ENCODE measurements around the gene NR3C1. TPM values are rescaled to one million over a fixed set of nuclear protein-coding genes. Genes with fewer than 3 reads are reported as not detected.

Gene NR3C1
- total RNA-seq, 1 experiment from 2014 or later = 42.1 TPM

DNA sequence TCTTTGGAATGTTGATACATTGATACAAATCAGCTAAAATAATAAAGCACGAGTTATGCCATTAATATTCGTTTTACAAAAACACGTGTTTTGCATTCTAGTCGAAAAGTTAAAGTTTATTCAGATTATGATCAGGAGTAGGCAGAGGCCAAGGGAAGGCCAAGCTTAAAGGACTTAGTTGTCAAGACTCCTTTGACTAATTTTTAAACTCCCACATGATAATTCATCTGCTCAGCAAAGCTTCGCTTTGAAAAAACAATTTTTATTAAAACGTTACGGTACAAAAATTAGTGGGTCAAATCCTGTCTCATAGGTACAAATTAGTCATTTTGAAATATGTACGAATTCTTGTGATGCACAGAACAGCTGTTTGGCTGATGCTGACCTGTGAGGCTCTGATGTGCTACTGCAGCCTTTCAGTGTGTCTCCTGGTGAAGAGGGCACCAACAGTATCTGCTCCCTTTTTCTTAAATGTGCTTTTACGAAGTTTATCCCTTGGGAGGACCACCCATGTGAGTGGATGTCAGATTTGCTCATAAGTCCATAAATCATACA, 23.0 kb upstream of the NR3C1 start:
- DNase-seq (ENCODE audit: low spot score) = no peak

DNA sequence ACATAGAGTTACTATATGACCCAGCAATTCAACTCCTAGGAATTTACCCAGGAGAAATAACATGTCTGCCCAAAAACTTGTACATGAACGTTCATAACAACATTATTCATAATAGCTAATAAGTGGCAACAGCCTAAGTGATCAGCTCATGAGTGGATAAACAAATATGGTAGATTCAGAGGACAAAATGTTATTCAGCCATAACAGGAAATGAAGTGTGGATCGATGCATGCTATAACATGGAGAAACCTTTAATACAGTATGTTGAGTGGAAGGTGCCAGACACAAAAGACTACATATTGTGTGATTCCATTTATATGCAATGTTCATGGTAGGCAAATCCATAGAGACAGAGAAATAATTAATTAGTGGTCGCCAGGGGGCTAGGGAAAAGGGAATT, 22.3 kb upstream of the NR3C1 start:
- DNase-seq (ENCODE audit: low spot score) = no peak

DNA sequence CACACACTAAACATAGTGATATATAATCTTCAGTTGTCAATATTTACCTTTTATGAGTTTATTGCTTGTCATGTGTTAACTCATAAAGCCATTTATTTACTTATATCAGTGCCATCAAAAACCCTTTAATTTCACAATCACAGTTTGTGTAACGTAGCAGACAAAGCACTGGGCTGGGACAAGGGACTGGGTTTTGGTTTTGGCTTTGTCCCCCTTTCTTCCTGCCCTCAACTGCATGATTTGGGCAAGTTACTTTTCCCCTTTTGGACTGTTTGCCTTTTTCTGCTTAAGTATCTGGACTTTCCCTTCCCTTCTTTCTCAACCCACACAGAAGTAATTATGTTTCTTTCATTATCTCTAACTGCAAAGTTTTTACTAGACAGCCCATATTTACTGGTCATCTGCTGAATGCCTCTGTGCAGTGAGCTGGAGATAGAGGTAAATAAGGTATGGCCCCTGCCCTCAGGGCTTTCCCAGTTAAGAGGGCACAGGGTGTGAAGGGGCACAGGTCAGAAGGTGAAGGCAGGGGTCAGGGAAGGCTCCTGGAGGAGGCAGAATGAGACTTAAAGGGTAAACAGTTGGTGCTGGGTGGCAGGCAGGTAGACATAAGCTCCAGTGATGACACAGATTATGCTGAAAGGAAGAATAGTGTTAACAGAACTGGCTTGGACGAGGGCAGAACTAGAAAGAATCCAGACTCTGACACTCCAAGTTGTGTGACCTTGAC, 14.8 kb upstream of the NR3C1 start:
- no peak for DNase-seq (ENCODE audit: low spot score)

DNA sequence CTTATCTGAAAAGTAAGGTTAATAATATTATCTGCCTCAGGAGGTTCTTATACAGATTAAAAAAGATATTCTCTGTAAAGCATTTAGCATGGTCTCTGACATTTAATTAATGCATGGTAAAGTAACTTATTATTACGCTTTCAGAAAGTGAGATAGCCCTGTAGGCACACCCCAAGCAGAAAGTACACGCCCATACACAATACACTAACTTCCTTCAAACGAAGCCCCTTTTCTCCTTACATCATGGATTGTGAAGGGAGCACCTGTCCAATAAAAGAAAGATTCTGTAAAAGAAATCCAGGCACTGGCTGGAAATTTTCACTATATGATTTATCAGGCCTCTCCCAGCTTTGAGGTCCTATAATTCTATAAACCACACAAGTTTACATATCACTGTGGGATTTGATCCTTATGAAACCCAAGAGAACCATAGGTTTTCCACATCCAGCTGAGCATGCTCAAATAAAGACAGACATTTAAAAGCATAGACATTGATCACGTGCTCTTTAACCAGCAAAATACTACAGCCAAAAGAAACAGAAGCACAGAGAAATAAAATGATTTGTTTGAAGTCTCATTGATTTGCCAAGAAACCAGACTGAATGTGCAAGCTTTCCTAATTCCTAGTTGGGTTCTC, 14.1 kb upstream of the NR3C1 start:
- no peak for DNase-seq (ENCODE audit: low spot score)

DNA sequence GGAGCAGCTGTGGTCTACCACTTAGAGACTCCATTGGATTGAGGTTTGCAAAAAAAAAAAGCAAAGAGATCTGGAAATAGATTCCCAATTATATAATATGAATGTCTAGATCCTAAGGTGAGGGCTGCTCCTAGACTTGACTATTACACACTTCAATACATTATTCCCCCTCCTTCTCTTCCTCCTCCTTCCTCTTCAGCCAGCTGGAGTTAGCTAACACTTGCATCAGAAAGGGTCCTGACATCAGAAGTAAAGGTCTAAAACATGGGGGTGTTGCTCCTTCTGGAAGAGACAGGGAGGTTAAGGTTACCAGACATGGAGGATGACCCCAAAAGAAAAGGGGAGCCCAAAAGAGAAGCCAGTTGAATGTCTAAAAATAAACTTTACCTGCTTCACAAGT, 12.9 kb upstream of the NR3C1 start:
- DNase-seq (ENCODE audit: low spot score) = no peak

DNA sequence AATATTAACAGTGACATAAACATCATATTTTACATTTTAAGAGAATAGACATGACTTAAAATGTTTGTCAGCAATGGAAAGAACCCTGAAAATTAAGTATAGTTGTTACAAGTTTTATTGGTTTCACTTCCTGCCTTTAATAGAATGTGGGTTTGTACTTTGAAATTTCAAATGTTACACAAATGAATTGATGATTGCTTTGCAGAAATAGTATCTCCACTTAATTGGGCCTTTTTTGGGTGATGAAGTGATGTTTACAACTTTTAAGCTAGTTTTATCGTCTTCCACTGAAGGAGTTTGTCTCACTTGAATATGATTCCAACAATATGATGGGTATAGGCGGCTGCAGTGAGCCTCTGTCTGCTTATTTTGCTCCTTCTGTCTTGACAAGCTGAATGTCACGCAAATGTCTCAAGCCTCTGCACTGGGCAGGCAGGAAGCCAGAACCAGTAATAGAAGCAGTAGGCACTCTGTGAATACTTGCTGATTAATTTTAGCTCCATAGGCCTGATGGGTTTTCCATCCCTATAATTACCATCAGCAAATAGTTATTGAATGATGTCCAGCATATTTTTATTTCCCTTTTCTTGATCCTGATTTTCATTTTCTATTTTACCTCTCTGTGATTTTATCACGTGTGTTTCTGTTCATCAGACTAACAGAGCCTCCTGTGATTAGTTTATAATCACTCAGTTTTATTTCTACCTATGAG, 10.6 kb upstream of the NR3C1 start:
- DNase-seq (ENCODE audit: low spot score) = no peak

DNA sequence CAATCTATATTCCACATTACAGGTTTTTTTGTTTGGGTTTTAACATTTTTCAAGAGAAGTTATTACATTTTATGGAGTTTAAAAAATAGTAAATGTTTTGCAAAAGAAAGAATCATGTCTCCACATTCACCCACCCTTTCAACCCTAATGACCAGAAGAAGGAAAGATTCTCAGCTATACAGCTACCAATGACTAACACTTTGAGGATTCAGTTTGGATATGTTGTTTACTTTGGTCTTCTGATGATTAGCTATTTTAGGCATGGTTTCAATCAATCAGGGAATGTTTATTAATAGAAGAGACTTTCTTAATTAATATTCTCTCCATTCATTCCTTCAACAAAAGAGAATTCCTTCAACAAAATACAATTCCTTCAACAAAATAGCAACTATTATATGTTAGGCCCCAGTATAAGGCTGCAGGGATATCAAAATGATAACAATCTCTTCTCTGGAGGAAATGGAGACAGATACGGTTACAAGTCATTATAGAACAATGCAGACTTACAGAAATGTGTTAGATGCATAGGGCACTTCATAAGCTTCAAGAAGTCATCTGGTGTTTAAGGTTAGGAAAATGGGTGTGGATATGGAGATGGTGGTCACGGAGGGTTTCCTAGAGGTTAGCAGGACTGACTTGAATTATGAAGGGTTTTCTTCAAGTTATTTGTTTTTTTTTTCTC, 9.3 kb upstream of the NR3C1 start:
- DNase-seq (ENCODE audit: low spot score) = no peak

DNA sequence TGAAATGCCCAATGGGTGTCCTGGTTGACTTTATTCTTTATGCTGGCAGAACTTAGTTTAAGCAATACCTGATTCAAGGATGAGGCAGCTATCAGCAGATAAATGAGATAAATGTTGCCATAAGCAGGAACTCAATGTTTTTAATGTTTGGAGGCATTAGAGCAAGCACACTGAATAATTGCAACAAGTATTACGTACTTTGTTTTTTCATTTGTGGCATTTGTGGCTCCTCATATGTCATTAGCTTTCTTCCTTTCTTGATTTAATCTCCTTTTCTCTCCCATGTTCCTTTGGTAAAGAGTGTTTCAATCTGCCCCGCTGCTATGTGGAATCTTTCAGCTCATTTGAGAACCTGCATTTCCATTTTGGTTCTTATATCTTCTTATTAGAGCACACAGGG, 6.4 kb upstream of the NR3C1 start:
- no peak for DNase-seq (ENCODE audit: low spot score)

DNA sequence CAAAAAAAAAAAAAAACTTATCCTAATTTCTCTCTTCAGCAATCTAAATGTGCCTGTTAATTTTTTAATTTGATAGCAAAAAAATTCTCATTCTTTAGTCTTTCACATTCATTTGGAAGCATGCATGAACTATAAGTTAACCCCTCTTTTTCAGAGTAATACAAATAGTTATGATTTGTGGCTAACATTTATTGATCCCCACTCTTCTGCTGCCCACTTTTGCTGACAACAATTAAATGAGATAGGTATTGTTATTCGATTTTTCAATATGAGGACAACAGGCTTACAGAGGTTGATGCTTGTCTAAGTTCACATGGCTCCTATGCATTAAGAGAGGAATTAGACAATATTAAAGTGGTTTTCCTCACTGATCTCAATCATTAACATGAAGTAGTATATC, 2.9 kb upstream of the NR3C1 start:
- DNase-seq (ENCODE audit: low spot score) = no peak

DNA sequence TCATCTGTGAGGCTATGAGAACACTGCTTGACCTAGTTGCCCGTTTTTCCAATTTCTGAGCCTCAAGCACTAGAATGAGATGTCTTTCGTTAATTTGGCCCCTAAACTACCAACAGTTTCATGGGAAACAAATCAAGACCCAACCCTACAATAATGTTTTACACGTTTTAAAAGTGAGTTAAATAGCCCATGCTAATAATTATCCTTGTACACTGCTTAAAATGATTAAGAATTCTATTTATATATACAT, 2.3 kb upstream of the NR3C1 start:
- no peak for DNase-seq (ENCODE audit: low spot score)

DNA sequence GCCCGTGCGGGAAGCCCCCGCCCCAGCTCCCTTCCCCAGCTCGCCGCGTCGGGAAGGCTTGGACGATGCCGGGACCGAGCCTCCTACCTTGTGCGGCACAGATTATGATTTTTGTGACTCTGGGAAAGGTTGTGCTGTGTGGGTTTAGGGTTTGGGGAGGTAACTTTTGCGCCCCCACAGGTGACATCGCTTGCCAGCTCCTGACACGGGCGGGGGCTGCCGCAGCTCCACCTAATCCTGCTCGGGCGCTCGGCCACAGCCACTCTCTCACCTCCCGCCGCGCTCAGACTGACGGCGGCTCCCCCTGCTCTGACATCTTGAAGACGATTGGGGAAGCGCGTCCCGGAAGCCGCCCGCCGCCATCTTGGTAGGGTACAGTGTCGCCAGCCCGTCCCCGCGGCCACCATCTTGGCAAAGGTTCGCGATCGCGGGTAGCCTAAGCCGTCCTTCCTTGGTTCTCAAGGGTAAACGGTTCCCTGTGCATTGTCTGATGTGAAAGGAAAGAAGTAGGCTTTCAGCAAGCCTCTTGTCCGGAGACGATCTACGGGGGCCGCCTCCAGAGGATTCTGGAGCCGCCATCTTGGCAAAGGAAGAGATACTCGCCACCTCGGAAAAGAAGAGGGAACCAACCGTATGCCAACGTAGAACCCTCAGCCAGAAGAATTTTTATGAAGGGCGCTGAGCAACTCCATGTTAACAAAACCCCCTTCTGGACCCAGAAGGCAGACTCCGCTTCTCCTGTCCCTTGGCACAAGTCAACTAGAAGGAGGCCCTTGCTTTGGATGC, 1.8 kb upstream of the NR3C1 start:
- DNase-seq (ENCODE audit: low spot score) = peak; percentile 74

DNA sequence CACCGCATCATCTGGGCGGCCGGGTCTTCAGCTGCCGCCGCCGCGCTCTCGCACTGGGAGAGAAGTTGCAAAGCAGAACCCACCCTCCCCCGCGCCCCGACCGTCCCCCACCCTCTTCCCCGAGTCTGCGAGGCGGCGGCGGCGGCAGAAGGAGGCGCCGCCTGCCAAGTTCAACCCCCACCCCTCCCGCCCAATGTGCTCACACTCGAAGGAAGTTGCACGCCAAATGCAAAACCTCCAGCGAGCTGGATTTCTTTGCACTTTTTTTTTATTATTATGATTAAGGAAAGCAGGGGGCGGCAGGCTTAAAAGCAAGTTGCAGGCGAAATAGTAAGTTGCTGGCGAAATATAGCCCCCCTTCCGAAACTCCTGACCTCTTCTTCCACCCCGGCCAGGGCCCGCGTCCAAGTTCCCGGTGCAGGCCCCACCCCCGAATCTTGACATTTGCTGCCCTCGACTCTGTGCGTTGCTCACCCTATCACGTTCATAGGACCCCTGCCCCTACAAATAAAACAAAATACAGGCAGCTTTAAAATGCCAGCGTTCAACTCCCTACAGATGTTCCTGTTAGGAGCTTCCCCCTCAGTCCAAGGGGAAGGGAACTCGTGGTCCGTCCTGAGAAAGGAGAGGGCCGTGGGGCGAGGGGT, 1.1 kb upstream of the NR3C1 start:
- peak; percentile 60 for DNase-seq (ENCODE audit: low spot score)

DNA sequence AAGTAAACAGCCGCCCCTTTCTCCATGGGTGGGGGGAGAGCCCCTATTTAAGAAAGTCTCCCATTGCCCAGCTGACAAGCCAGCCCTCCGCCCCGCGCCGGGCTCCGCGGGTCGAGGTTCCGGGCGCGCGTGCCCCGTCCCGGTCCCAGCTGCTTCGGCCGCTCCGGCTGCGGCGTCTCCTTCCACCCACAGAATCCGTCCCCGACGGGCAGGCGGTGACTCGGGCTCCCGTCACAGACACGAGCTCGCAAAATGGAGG, 223 bp downstream of the NR3C1 start:
- DNase-seq (ENCODE audit: low spot score) = no peak

DNA sequence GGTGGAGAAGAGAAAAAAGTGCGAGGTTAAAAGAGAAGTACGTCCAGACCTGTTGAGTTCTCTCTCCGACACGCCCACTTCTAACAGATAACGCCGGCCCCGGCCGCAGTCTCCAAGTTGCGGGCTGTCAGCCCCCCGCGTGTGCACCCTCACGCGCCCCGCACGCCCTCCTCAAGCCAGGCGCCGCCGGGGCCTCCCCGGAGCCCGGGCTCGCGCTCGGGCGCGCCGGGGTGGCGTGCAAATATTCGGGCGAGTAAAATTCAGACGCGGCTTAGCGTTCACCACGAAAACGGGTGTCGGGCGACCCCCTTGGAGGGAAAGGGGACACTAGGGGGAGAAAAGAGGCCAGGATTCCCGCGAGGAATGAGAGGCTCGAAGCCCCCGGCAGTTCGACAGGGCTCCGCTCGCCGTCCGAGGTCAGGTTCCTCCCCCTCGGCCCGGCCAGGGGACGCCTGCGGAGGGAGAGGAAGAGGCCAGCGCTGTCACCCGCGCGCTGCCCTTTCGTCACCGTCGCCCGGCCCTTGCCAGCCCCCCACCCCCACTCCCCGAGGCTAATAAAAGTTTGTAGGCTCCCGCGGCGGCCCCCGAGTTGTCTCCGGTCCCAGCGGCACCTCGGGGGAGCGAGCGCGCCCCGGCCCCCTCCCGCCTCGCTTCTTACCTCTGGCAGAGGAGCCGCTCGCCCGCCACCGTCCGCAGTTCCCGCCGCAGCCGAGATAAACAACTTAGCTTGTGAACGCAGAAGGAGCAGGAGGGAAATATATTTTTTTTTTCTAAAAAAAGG, 743 bp downstream of the NR3C1 start:
- peak; percentile 34 for DNase-seq (ENCODE audit: low spot score)

DNA sequence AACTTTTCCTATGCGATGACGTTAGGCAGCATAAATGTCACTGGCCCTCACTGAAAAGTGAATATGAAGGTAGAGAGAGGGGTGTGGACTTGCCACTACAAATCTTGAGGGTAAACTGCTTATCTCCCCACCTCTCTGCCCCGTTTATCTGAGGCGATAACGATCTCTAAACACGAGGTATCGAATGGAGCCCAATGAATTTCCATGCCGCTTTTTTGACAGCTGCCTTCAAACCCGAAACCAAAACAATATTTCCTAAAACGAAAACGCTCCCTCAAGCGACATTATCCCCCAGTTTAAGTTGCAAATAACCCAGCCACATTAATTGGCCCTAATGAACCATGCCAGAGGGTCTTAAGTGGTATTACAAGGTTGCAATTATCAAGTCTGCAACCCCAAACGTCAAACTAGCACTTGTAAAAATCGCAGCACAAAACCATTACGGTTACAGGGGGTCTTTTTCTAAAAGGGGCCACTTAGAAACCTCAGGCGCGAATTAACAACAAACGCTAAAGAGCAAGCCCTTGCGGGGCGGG, 1.4 kb downstream of the NR3C1 start:
- DNase-seq (ENCODE audit: low spot score) = no peak

DNA sequence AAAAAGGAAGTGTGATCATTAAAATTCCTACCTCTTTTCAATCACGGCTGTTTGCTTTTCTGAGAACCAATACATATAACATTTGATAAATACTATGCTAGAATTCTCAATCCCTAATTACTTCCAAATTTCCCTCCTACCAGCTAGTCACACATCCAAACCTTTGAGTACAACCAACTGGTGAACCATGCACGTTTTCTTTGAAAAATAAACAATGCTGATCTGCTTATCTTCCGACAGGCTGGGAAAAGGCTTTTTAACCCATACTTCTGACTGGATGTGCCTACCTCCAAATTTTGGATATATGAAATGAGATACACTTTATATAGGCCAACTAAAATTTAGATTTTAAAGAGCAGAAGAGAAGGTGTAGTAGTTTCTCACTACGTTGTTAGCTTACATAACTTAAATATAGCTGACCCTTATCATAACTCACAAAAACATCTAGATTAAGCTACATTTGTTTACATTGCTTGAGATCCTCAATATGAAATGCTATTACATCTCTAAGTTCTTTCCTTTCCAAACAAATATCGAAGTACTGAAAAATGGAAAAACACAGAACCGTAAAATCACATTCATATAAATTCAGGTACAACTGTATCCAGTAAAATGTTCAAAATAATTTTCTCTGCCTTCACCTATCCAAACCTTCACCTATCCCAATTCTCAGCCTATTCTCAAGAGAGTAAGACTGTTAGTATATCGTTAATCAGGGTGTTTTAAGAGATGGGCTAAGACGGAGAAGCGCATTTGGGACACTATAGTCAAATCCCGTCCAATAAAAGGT, 2.1 kb downstream of the NR3C1 start:
- no peak for DNase-seq (ENCODE audit: low spot score)

DNA sequence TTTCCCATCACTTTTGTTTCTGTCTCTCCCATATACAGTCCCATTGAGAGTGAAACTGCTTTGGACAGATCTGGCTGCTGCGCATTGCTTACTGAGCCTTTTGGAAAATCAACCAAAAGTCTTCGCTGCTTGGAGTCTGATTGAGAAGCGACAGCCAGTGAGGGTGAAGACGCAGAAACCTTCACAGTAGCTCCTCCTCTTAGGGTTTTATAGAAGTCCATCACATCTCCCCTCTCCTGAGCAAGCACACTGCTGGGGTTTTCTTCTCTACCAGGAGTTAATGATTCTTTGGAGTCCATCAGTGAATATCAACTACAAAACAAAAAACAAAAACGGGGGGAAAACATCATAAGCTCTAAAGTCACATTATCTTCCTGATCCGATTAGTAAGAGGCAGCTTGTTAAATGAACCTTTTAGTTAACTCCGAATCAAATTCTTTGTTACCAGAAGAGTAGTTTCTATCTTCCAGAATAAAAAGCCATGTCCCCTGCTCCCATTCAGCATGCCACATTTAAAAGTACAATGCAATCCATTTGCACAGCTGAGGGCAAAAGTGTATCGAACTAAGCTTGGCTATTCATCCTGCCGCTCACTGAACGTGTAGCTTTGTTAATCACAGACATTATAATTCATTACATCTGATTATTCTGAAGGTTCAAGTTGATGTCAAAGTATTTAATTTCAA, 2.8 kb downstream of the NR3C1 start:
- no peak for DNase-seq (ENCODE audit: low spot score)

DNA sequence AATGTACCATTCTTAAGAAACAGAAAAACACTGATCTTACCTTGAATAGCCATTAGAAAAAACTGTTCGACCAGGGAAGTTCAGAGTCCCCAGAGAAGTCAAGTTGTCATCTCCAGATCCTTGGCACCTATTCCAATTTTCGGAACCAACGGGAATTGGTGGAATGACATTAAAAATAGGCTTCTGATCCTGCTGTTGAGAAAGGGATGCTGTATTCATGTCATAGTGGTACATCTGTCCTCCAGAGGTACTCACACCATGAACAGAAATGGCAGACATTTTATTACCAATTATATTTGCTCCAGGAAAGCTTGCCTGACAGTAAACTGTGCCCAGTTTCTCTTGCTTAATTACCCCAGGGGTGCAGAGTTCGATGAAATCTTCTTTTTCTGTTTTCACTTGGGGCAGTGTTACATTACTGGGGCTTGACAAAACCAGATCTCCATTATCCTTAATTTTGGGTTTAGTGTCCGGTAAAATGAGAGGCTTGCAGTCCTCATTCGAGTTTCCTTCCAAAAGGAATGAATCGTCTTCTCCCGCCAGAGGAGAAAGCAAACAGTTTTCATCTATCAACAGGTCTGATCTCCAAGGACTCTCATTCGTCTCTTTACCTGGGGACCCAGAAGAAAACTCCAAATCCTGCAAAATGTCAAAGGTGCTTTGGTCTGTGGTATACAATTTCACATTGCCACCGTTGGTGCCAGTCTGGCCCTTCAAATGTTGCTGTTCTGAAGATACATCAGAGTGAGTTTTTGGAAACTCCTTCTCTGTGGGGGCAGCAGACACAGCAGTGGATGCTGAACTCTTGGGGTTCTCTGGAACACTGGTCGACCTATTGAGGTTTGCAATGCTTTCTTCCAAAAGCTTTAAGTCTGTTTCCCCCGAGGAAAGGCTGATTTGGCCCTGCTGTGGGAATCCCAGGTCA, 3.6 kb downstream of the NR3C1 start:
- no peak for DNase-seq (ENCODE audit: low spot score)
